H1 (cell line): ENCODE data around the gene DLG1. TPM values are rescaled to one million over a fixed set of nuclear protein-coding genes. Genes with fewer than 3 reads are reported as not detected.

ENCODE experiments used
- CTCF ChIA-PET: fragments of 300-600 bp; sonication (Branson Sonifier 250); formaldehyde crosslinking; loops from one replicate; lab custom pipeline; 2021; ENCODE audit not compliant: partially characterized antibody; lab: Charles Lee
- POLR2A ChIA-PET: fragments of 300-600 bp; sonication (Branson Sonifier 250); formaldehyde crosslinking; loops from one replicate; lab custom pipeline; 2021; ENCODE audit warnings: inconsistent platforms; ENCODE audit not compliant: partially characterized antibody; lab: Charles Lee
- DNase-seq, 2 experiments: peaks; one replicate each; pipeline versions ENCODE4 v3.0.0 to v3.0.0-alpha.2; 2010 to 2022; ENCODE audit warnings: low spot score in 2 of 2, low read depth in 1 of 2, mixed read lengths in 1 of 2
- FAIRE-seq: peaks from 2 replicates; lab custom pipeline; 2011; peaks lifted over from hg19 to GRCh38; lab: Jason Lieb, UNC
- H2AFZ ChIP-seq: 2 replicates; pipeline ENCODE4 v1.8.1; 2012; ENCODE audit warnings: low read length, inconsistent platforms
- H2AK5ac ChIP-seq: 2 replicates; pipeline ENCODE4 v1.6.1; 2013; ENCODE audit warnings: low read depth, low read length
- H2BK120ac ChIP-seq: replicated peaks from 2 replicates; pipeline ENCODE3; 2013; ENCODE audit warnings: low read depth, low read length, inconsistent platforms
- H2BK12ac ChIP-seq: 2 replicates; pipeline ENCODE4 v1.6.1; 2013; ENCODE audit warnings: low read depth, low read length
- H2BK15ac ChIP-seq: 2 replicates; pipeline ENCODE4 v1.6.1; 2013; ENCODE audit warnings: low read length
- H2BK20ac ChIP-seq: 2 replicates; pipeline ENCODE4 v1.6.1; 2013; ENCODE audit warnings: low read length
- H2BK5ac ChIP-seq: 2 replicates; pipeline ENCODE4 v1.6.1; 2013; ENCODE audit warnings: low read depth, low read length
- H3K14ac ChIP-seq: 2 replicates; pipeline ENCODE4 v1.6.1; 2013; ENCODE audit warnings: inconsistent platforms; ENCODE audit not compliant: insufficient read length
- H3K18ac ChIP-seq: 2 replicates; pipeline ENCODE4 v1.6.1; 2013; ENCODE audit warnings: low read length; ENCODE audit errors: extremely low read depth
- H3K23ac ChIP-seq: 2 replicates; pipeline ENCODE4 v1.6.1; 2013; ENCODE audit warnings: inconsistent platforms; ENCODE audit not compliant: insufficient read length
- H3K23me2 ChIP-seq: 2 replicates; pipeline ENCODE4 v1.6.1; 2013; ENCODE audit warnings: low read depth, low read length
- H3K27ac ChIP-seq: 2 replicates; pipeline ENCODE4 v1.6.1; 2011; ENCODE audit warnings: low read depth, low read length, inconsistent platforms
- H3K27me3 ChIP-seq, 4 experiments: replicated peaks in 1 of 4; 1 replicate in 1 of 4; 2 replicates in 3 of 4; pipeline versions ENCODE4 v1.6.1 to v1.8.1; 2011 to 2013; ENCODE audit warnings: low read length in 3 of 4, mild to moderate bottlenecking in 3 of 4, inconsistent platforms in 2 of 4, mixed read lengths in 2 of 4, moderate library complexity in 1 of 4; ENCODE audit not compliant: control insufficient read depth in 3 of 4, insufficient read depth in 3 of 4; ENCODE audit errors: extremely low read depth in 1 of 4
- H3K36me3 ChIP-seq, 4 experiments: 2 replicates each; pipeline versions ENCODE4 v1.6.1 to v1.8.1; 2011 to 2013; ENCODE audit warnings: mild to moderate bottlenecking in 4 of 4, low read length in 3 of 4, moderate library complexity in 2 of 4, control low read depth in 1 of 4, inconsistent platforms in 1 of 4; ENCODE audit not compliant: insufficient read depth in 4 of 4, control insufficient read depth in 2 of 4
- H3K4ac ChIP-seq: replicated peaks from 2 replicates; pipeline ENCODE3; 2013; ENCODE audit warnings: low read length, low read depth, mixed read lengths, inconsistent platforms; ENCODE audit not compliant: insufficient read length
- H3K4me1 ChIP-seq, 4 experiments: replicated peaks in 1 of 4; 1 replicate in 1 of 4; 2 replicates in 3 of 4; pipeline versions ENCODE4 v1.6.1 to v1.8.1; 2011 to 2013; ENCODE audit warnings: low read length in 3 of 4, inconsistent platforms in 2 of 4, mixed read lengths in 1 of 4; ENCODE audit not compliant: insufficient read depth in 4 of 4, control insufficient read depth in 3 of 4
- H3K4me2 ChIP-seq, 2 experiments: 2 replicates each; pipeline versions ENCODE4 v1.6.1 to v1.8.1; 2011 to 2013; ENCODE audit warnings: low read depth in 2 of 2, low read length in 2 of 2, control low read depth in 1 of 2, inconsistent platforms in 1 of 2, mild to moderate bottlenecking in 1 of 2; ENCODE audit not compliant: insufficient read depth in 1 of 2
- H3K4me3 ChIP-seq, 4 experiments: fragments of 200-600, 300-600 bp in 1 of 4; sonication (generic), shearing (Covaris generic), sonication (Bioruptor Twin) in 1 of 4; 2 replicates each; pipeline versions ENCODE4 v1.5.1 to v1.8.1; 2011 to 2016; ENCODE audit warnings: low read length in 4 of 4, low read depth in 3 of 4, control low read depth in 2 of 4, inconsistent platforms in 2 of 4, mild to moderate bottlenecking in 2 of 4, mixed read lengths in 1 of 4, moderate library complexity in 1 of 4; ENCODE audit not compliant: insufficient read depth in 2 of 4; ENCODE audit errors: extremely low read depth in 1 of 4
- H3K56ac ChIP-seq: replicated peaks from 2 replicates; pipeline ENCODE3; 2013; ENCODE audit warnings: low read depth, mild to moderate bottlenecking, mixed read lengths, low read length, inconsistent platforms; ENCODE audit not compliant: insufficient read length
- H3K79me1 ChIP-seq: 2 replicates; pipeline ENCODE4 v1.6.1; 2013; ENCODE audit warnings: low read depth, low read length, control low read depth
- H3K79me2 ChIP-seq, 2 experiments: 2 replicates each; pipeline versions ENCODE4 v1.6.1 to v1.8.1; 2012 to 2013; ENCODE audit warnings: low read length in 2 of 2, mild to moderate bottlenecking in 2 of 2, inconsistent platforms in 1 of 2; ENCODE audit not compliant: insufficient read depth in 2 of 2, control insufficient read depth in 1 of 2
- H3K9ac ChIP-seq, 4 experiments: replicated peaks in 1 of 4; 1 replicate in 1 of 4; 2 replicates in 3 of 4; pipeline versions ENCODE4 v1.6.1 to v1.8.1; 2011 to 2013; ENCODE audit warnings: low read depth in 3 of 4, low read length in 3 of 4, control low read depth in 2 of 4, mild to moderate bottlenecking in 2 of 4, moderate library complexity in 2 of 4, inconsistent platforms in 1 of 4; ENCODE audit errors: extremely low read depth in 1 of 4
- H3K9me3 ChIP-seq, 2 experiments: 2 replicates each; pipeline versions ENCODE4 v1.6.1 to v1.8.1; 2012 to 2013; ENCODE audit warnings: mild to moderate bottlenecking in 2 of 2, moderate library complexity in 2 of 2, control low read depth in 1 of 2, inconsistent platforms in 1 of 2, low read depth in 1 of 2, low read length in 1 of 2, mixed read lengths in 1 of 2; ENCODE audit not compliant: insufficient read depth in 2 of 2
- H4K20me1 ChIP-seq, 2 experiments: replicated peaks in 1 of 2; 2 replicates each; pipeline versions ENCODE3 to v1.8.1; 2011 to 2013; ENCODE audit warnings: inconsistent platforms in 2 of 2, low read length in 2 of 2, mild to moderate bottlenecking in 1 of 2; ENCODE audit not compliant: insufficient read depth in 2 of 2, control insufficient read depth in 1 of 2
- H4K5ac ChIP-seq: 2 replicates; pipeline ENCODE4 v1.6.1; 2013; ENCODE audit warnings: low read length, low read depth, mixed read lengths, inconsistent platforms; ENCODE audit not compliant: insufficient read length
- H4K8ac ChIP-seq: 2 replicates; pipeline ENCODE4 v1.8.0; 2013; ENCODE audit warnings: mild to moderate bottlenecking, moderate library complexity, low read length, inconsistent platforms; ENCODE audit not compliant: insufficient read depth; ENCODE audit errors: extremely low read depth
- H4K91ac ChIP-seq: replicated peaks from 2 replicates; pipeline ENCODE3; 2013; ENCODE audit warnings: low read length, mixed read lengths, inconsistent platforms; ENCODE audit not compliant: insufficient read length
- EZH2 ChIP-seq: fragments of 200-600 bp; sonication (generic); IDR thresholded peaks from 2 replicates; pipeline ENCODE4 v1.7.1; 2012; ENCODE audit warnings: low read depth, mild to moderate bottlenecking, moderate library complexity, low read length, inconsistent platforms; ENCODE audit not compliant: severe bottlenecking
- FOSL1 ChIP-seq: IDR thresholded peaks from 2 replicates; pipeline ENCODE4 v1.6.1; 2011; ENCODE audit warnings: mild to moderate bottlenecking, low read depth, low read length, moderate library complexity; ENCODE audit not compliant: insufficient read depth
- HDAC2 ChIP-seq, 2 experiments: fragments of 300-600 bp in 1 of 2; sonication (generic) in 1 of 2; IDR thresholded peaks; 2 replicates each; pipeline ENCODE4 v1.6.1; 2011 to 2012; ENCODE audit warnings: low read depth in 2 of 2, low read length in 2 of 2, mild to moderate bottlenecking in 2 of 2, moderate library complexity in 2 of 2, borderline replicate concordance in 1 of 2, inconsistent platforms in 1 of 2
- POLR2AphosphoS5 ChIP-seq: IDR thresholded peaks from 2 replicates; pipeline ENCODE4 v1.6.1; 2011; ENCODE audit warnings: low read depth, low read length
- RXRA ChIP-seq: IDR thresholded peaks from 2 replicates; pipeline ENCODE4 v1.6.1; 2011; ENCODE audit warnings: low read depth, mild to moderate bottlenecking, low read length, moderate library complexity; ENCODE audit not compliant: insufficient read depth
- SIN3A ChIP-seq, 2 experiments: IDR thresholded peaks in 1 of 2; conservative IDR thresholded peaks in 1 of 2; 2 replicates each; pipeline ENCODE4 v1.6.1; 2011 to 2012; ENCODE audit warnings: low read length in 2 of 2, improper control_type of control experiment in 1 of 2, low read depth in 1 of 2, mild to moderate bottlenecking in 1 of 2
- YY1 ChIP-seq: IDR thresholded peaks from 2 replicates; pipeline ENCODE4 v1.6.1; 2011; ENCODE audit warnings: low read depth, mild to moderate bottlenecking, low read length
- WGBS, 2 experiments: shearing (Covaris generic) in 1 of 2; methylation state at CpG; one replicate each; pipeline versions ENCODE4 v1.1.6 to v1.1.7; 2013 to 2015; ENCODE audit warnings: low lambda C conversion rate in 2 of 2, mixed read lengths in 2 of 2, inconsistent platforms in 1 of 2, low coverage in 1 of 2, missing lambda C conversion rate in 1 of 2; ENCODE audit not compliant: insufficient replicate concordance in 2 of 2, insufficient coverage in 1 of 2, insufficient read length in 1 of 2; ENCODE audit errors: extremely low coverage in 1 of 2, missing lambda C conversion rate in 1 of 2; 5-methylcytosine and 5-hydroxymethylcytosine counted together
- polyA plus RNA-seq, 7 experiments: library from polyadenylated mRNA; depleted of rRNA in 3 of 7; stranded (reverse) in 5 of 7; unstranded in 2 of 7; fragments of >200 nt in 5 of 7; fragments of 200-250 nt in 2 of 7; gene quantifications; 1 replicate in 5 of 7; 2 replicates in 1 of 7; 4 replicates in 1 of 7; pipeline versions ENCODE4 v1.2.1 to v1.2.3, GENCODE V29; 2011 to 2013; ENCODE audit warnings: missing spikeins in 2 of 7, mixed read lengths in 2 of 7
- total RNA-seq: library from RNA; stranded (reverse); fragmentation: NEBNext Ultra II Directional; extraction: Animal tissue kit (Norgen Biotek cat#: 25700); gene quantifications from 2 replicates; pipeline ENCODE4 v1.2.1, GENCODE V29; 2021

DLG1 gene
- total and polyA plus RNA-seq, 2 of the 8 experiments (the other 6 are each of a cell fraction or from before 2014, with no cell fraction given) = 13.4 to 78.8 TPM

DNA sequence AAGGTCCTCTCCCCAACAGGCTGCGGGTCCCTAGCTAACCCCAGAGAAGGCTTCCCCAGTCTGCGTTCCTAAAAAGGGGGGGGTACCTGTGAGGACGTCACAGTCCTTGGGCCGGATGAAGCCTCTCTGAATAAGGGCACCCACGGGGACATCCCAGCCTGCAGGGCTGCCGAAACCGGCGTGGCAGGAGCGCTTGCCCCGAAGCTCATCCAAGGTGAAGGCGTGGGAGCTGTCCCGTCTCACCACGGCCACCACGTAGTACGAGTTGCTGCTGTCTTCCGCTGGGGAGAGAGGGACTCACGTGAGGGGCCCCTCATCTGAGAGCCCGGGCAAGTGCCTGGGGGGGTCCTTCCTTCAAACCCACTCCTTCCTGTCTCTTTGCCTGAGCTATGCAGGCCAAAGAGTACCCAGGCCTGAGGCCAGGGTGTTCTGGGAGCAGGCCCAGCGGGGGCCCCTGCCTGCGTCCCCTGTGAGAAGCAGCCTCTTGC is 288.8 kb downstream of the DLG1 start:
- Histone ChIP-seq H4K20me1 (no peaks in the 10 kb centered on the region), H3K4me2 (no peak overlapping the region), H3K9me3 (no peaks in the 10 kb centered on the region), H3K4me3 (no peak overlapping the region), H4K5ac (no peak overlapping the region), H4K8ac (no peak overlapping the region), H4K91ac (no peak overlapping the region), H3K23me2 (no peaks in the 10 kb centered on the region), H2AK5ac (no peak overlapping the region), H2BK5ac (no peak overlapping the region), H3K79me2 (no peaks in the 10 kb centered on the region), H3K27ac (no peak overlapping the region), H2BK20ac (no peak overlapping the region), H3K9ac (no peak overlapping the region), H3K27me3 (peaks cover 0 to 7% (median 5%) of the 10 kb centered on the region in 4 experiments; a peak in 6 of 7 replicates), H3K18ac (no peak overlapping the region), H3K56ac (no peak overlapping the region), H3K36me3 (no peaks in the 10 kb centered on the region), H2BK15ac (no peak overlapping the region), H2AFZ (no peak overlapping the region), H2BK12ac (no peak overlapping the region), H3K4ac (no peak overlapping the region), H3K4me1 (peaks cover 0 to 3% (median 0%) of the 10 kb centered on the region in 4 experiments; a peak in 2 of 7 replicates), H2BK120ac (no peak overlapping the region), H3K79me1 (no peaks in the 10 kb centered on the region), H3K23ac (no peak overlapping the region), H3K14ac (no peak overlapping the region)
- POLR2A ChIA-PET = no interaction called here
- CTCF ChIA-PET = interaction anchor here (1.2 to 19.7 kb wide), 3 partner anchors 10 to 30 kb away, joined by 3 to 245 read pairs (median 5); partner anchors contain the start of gene MELTF
- FAIRE-seq = no peak
- TF ChIP-seq EZH2 (no peak), HDAC2 (IDR thresholded peaks at IDR 0.05; ENCODE audit: borderline replicate concordance in 1 of 2, low read depth in 2 of 2, low read length in 2 of 2) (no peak), RXRA (no peak), YY1 (no peak), FOSL1 (no peak), POLR2AphosphoS5 (no peak), SIN3A (conservative IDR thresholded peaks at IDR 0.05 in 1 of 2, IDR thresholded peaks at IDR 0.05 in 1 of 2; ENCODE audit: low read depth in 1 of 2, low read length in 2 of 2) (no peak)
- no peak for DNase-seq
- WGBS, 2 experiments = 91% methylated on average over 20 of the region's 20 CpGs; no CpG with 5 or more reads in 1 of the 2 experiments
